H1 (cell line): Measurements from ENCODE around the gene MAGI3.

Experiments
- POLR2A ChIP-seq, 2 experiments: IDR thresholded peaks; 1 replicate in 1 of 2; 2 replicates in 1 of 2; pipeline ENCODE4 v1.6.1; 2011; ENCODE audit warnings: low read depth in 2 of 2, low read length in 2 of 2, mild to moderate bottlenecking in 2 of 2; ENCODE audit errors: control extremely low read depth in 1 of 2
- SIRT6 ChIP-seq: IDR thresholded peaks from one replicate; pipeline ENCODE4 v1.7.1; 2012; ENCODE audit warnings: low read length, inconsistent platforms

- no peak for TF ChIP-seq POLR2A (IDR thresholded peaks at IDR 0.05; ENCODE audit: control extremely low read depth in 1 of 2, low read depth in 2 of 2, low read length in 2 of 2)
- no peak for TF ChIP-seq SIRT6
Observed at GRCh38 chr1:113565621-113566020, 175.3 kb downstream of the MAGI3 start.
